Measurements from ENCODE around the gene ACTN4.

DNA sequence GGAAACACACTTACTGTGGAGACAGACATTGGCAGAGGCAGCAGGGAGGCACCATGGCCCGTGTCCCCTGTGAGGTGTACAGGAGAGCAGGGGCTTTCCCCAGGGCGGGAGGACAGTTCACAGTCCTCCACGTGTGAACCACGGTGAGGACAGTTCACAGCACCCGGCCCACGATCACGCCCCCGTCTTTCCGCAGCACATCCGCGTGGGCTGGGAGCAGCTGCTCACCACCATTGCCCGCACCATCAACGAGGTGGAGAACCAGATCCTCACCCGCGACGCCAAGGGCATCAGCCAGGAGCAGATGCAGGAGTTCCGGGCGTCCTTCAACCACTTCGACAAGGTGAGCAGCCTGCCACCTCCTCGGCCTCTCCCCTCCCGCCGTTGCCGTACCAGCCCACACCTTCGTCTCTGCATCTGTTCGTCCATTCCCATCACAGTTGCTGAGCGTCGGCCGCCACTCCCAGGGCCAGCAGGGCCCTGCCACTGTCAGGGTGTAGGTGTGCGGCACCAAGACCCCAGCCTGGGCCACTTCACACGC lies 79.4 kb downstream of the ACTN4 start:
- TF ChIP-seq CTCF (IDR thresholded peaks at IDR 0.05) (no peak), POLR2A (IDR thresholded peaks at IDR 0.05) (no peak)
